H1 (cell line): ENCODE measurements around the gene PRRG2. TPM values are rescaled to one million over a fixed set of nuclear protein-coding genes. Genes with fewer than 3 reads are reported as not detected.

Experiments
- CTCF ChIA-PET: fragments of 300-600 bp; sonication (Branson Sonifier 250); formaldehyde crosslinking; loops from one replicate; lab custom pipeline; 2021; ENCODE audit not compliant: partially characterized antibody; lab: Charles Lee
- POLR2A ChIA-PET: fragments of 300-600 bp; sonication (Branson Sonifier 250); formaldehyde crosslinking; loops from one replicate; lab custom pipeline; 2021; ENCODE audit warnings: inconsistent platforms; ENCODE audit not compliant: partially characterized antibody; lab: Charles Lee
- DNase-seq, 2 experiments: peaks; one replicate each; pipeline versions ENCODE4 v3.0.0 to v3.0.0-alpha.2; 2010 to 2022; ENCODE audit warnings: low spot score in 2 of 2, low read depth in 1 of 2, mixed read lengths in 1 of 2
- FAIRE-seq: peaks from 2 replicates; lab custom pipeline; 2011; peaks lifted over from hg19 to GRCh38; lab: Jason Lieb, UNC
- H2AFZ ChIP-seq: 2 replicates; pipeline ENCODE4 v1.8.1; 2012; ENCODE audit warnings: low read length, inconsistent platforms
- H2AK5ac ChIP-seq: 2 replicates; pipeline ENCODE4 v1.6.1; 2013; ENCODE audit warnings: low read depth, low read length
- H2BK120ac ChIP-seq: replicated peaks from 2 replicates; pipeline ENCODE3; 2013; ENCODE audit warnings: low read depth, low read length, inconsistent platforms
- H2BK12ac ChIP-seq: 2 replicates; pipeline ENCODE4 v1.6.1; 2013; ENCODE audit warnings: low read depth, low read length
- H2BK15ac ChIP-seq: 2 replicates; pipeline ENCODE4 v1.6.1; 2013; ENCODE audit warnings: low read length
- H2BK20ac ChIP-seq: 2 replicates; pipeline ENCODE4 v1.6.1; 2013; ENCODE audit warnings: low read length
- H2BK5ac ChIP-seq: 2 replicates; pipeline ENCODE4 v1.6.1; 2013; ENCODE audit warnings: low read depth, low read length
- H3K14ac ChIP-seq: 2 replicates; pipeline ENCODE4 v1.6.1; 2013; ENCODE audit warnings: inconsistent platforms; ENCODE audit not compliant: insufficient read length
- H3K18ac ChIP-seq: 2 replicates; pipeline ENCODE4 v1.6.1; 2013; ENCODE audit warnings: low read length; ENCODE audit errors: extremely low read depth
- H3K23ac ChIP-seq: 2 replicates; pipeline ENCODE4 v1.6.1; 2013; ENCODE audit warnings: inconsistent platforms; ENCODE audit not compliant: insufficient read length
- H3K23me2 ChIP-seq: 2 replicates; pipeline ENCODE4 v1.6.1; 2013; ENCODE audit warnings: low read depth, low read length
- H3K27ac ChIP-seq: 2 replicates; pipeline ENCODE4 v1.6.1; 2011; ENCODE audit warnings: low read depth, low read length, inconsistent platforms
- H3K27me3 ChIP-seq, 4 experiments: replicated peaks in 1 of 4; 1 replicate in 1 of 4; 2 replicates in 3 of 4; pipeline versions ENCODE4 v1.6.1 to v1.8.1; 2011 to 2013; ENCODE audit warnings: low read length in 3 of 4, mild to moderate bottlenecking in 3 of 4, inconsistent platforms in 2 of 4, mixed read lengths in 2 of 4, moderate library complexity in 1 of 4; ENCODE audit not compliant: control insufficient read depth in 3 of 4, insufficient read depth in 3 of 4; ENCODE audit errors: extremely low read depth in 1 of 4
- H3K36me3 ChIP-seq, 4 experiments: 2 replicates each; pipeline versions ENCODE4 v1.6.1 to v1.8.1; 2011 to 2013; ENCODE audit warnings: mild to moderate bottlenecking in 4 of 4, low read length in 3 of 4, moderate library complexity in 2 of 4, control low read depth in 1 of 4, inconsistent platforms in 1 of 4; ENCODE audit not compliant: insufficient read depth in 4 of 4, control insufficient read depth in 2 of 4
- H3K4ac ChIP-seq: replicated peaks from 2 replicates; pipeline ENCODE3; 2013; ENCODE audit warnings: low read length, low read depth, mixed read lengths, inconsistent platforms; ENCODE audit not compliant: insufficient read length
- H3K4me1 ChIP-seq, 4 experiments: replicated peaks in 1 of 4; 1 replicate in 1 of 4; 2 replicates in 3 of 4; pipeline versions ENCODE4 v1.6.1 to v1.8.1; 2011 to 2013; ENCODE audit warnings: low read length in 3 of 4, inconsistent platforms in 2 of 4, mixed read lengths in 1 of 4; ENCODE audit not compliant: insufficient read depth in 4 of 4, control insufficient read depth in 3 of 4
- H3K4me2 ChIP-seq, 2 experiments: 2 replicates each; pipeline versions ENCODE4 v1.6.1 to v1.8.1; 2011 to 2013; ENCODE audit warnings: low read depth in 2 of 2, low read length in 2 of 2, control low read depth in 1 of 2, inconsistent platforms in 1 of 2, mild to moderate bottlenecking in 1 of 2; ENCODE audit not compliant: insufficient read depth in 1 of 2
- H3K4me3 ChIP-seq, 4 experiments: fragments of 200-600, 300-600 bp in 1 of 4; sonication (generic), shearing (Covaris generic), sonication (Bioruptor Twin) in 1 of 4; 2 replicates each; pipeline versions ENCODE4 v1.5.1 to v1.8.1; 2011 to 2016; ENCODE audit warnings: low read length in 4 of 4, low read depth in 3 of 4, control low read depth in 2 of 4, inconsistent platforms in 2 of 4, mild to moderate bottlenecking in 2 of 4, mixed read lengths in 1 of 4, moderate library complexity in 1 of 4; ENCODE audit not compliant: insufficient read depth in 2 of 4; ENCODE audit errors: extremely low read depth in 1 of 4
- H3K56ac ChIP-seq: replicated peaks from 2 replicates; pipeline ENCODE3; 2013; ENCODE audit warnings: low read depth, mild to moderate bottlenecking, mixed read lengths, low read length, inconsistent platforms; ENCODE audit not compliant: insufficient read length
- H3K79me1 ChIP-seq: 2 replicates; pipeline ENCODE4 v1.6.1; 2013; ENCODE audit warnings: low read depth, low read length, control low read depth
- H3K79me2 ChIP-seq, 2 experiments: 2 replicates each; pipeline versions ENCODE4 v1.6.1 to v1.8.1; 2012 to 2013; ENCODE audit warnings: low read length in 2 of 2, mild to moderate bottlenecking in 2 of 2, inconsistent platforms in 1 of 2; ENCODE audit not compliant: insufficient read depth in 2 of 2, control insufficient read depth in 1 of 2
- H3K9ac ChIP-seq, 4 experiments: replicated peaks in 1 of 4; 1 replicate in 1 of 4; 2 replicates in 3 of 4; pipeline versions ENCODE4 v1.6.1 to v1.8.1; 2011 to 2013; ENCODE audit warnings: low read depth in 3 of 4, low read length in 3 of 4, control low read depth in 2 of 4, mild to moderate bottlenecking in 2 of 4, moderate library complexity in 2 of 4, inconsistent platforms in 1 of 4; ENCODE audit errors: extremely low read depth in 1 of 4
- H3K9me3 ChIP-seq, 2 experiments: 2 replicates each; pipeline versions ENCODE4 v1.6.1 to v1.8.1; 2012 to 2013; ENCODE audit warnings: mild to moderate bottlenecking in 2 of 2, moderate library complexity in 2 of 2, control low read depth in 1 of 2, inconsistent platforms in 1 of 2, low read depth in 1 of 2, low read length in 1 of 2, mixed read lengths in 1 of 2; ENCODE audit not compliant: insufficient read depth in 2 of 2
- H4K20me1 ChIP-seq, 2 experiments: replicated peaks in 1 of 2; 2 replicates each; pipeline versions ENCODE3 to v1.8.1; 2011 to 2013; ENCODE audit warnings: inconsistent platforms in 2 of 2, low read length in 2 of 2, mild to moderate bottlenecking in 1 of 2; ENCODE audit not compliant: insufficient read depth in 2 of 2, control insufficient read depth in 1 of 2
- H4K5ac ChIP-seq: 2 replicates; pipeline ENCODE4 v1.6.1; 2013; ENCODE audit warnings: low read length, low read depth, mixed read lengths, inconsistent platforms; ENCODE audit not compliant: insufficient read length
- H4K8ac ChIP-seq: 2 replicates; pipeline ENCODE4 v1.8.0; 2013; ENCODE audit warnings: mild to moderate bottlenecking, moderate library complexity, low read length, inconsistent platforms; ENCODE audit not compliant: insufficient read depth; ENCODE audit errors: extremely low read depth
- H4K91ac ChIP-seq: replicated peaks from 2 replicates; pipeline ENCODE3; 2013; ENCODE audit warnings: low read length, mixed read lengths, inconsistent platforms; ENCODE audit not compliant: insufficient read length
- BCL11A ChIP-seq, 2 experiments: IDR thresholded peaks; one replicate each; pipeline ENCODE4 v1.6.1; 2011; ENCODE audit warnings: low read depth in 2 of 2, low read length in 2 of 2, mild to moderate bottlenecking in 2 of 2
- CBX8 ChIP-seq: fragments of 300-800, 300-1000 bp; sonication (generic); IDR thresholded peaks from 2 replicates; pipeline ENCODE4 v1.7.1; 2016; ENCODE audit warnings: low read depth, low read length, borderline replicate concordance
- CHD2 ChIP-seq: IDR thresholded peaks from 2 replicates; pipeline ENCODE4 v1.6.1; 2012; ENCODE audit warnings: low read length, improper control_type of control experiment
- CREB1 ChIP-seq: IDR thresholded peaks from 2 replicates; pipeline ENCODE4 v1.6.1; 2012; ENCODE audit warnings: inconsistent platforms
- CTBP2 ChIP-seq: IDR thresholded peaks from 2 replicates; pipeline ENCODE4 v1.7.0; 2011; ENCODE audit warnings: borderline replicate concordance, mild to moderate bottlenecking, moderate library complexity, mixed read lengths, low read length; ENCODE audit not compliant: insufficient read depth, insufficient read length
- EGR1 ChIP-seq: IDR thresholded peaks from 2 replicates; pipeline ENCODE4 v1.6.1; 2011; ENCODE audit warnings: low read depth, low read length, borderline replicate concordance
- NRF1 ChIP-seq: IDR thresholded peaks from 2 replicates; pipeline ENCODE4 v1.6.1; 2011; ENCODE audit warnings: mild to moderate bottlenecking, low read depth, low read length, improper control_type of control experiment
- POLR2AphosphoS5 ChIP-seq: IDR thresholded peaks from 2 replicates; pipeline ENCODE4 v1.6.1; 2011; ENCODE audit warnings: low read depth, low read length
- SIRT6 ChIP-seq: IDR thresholded peaks from one replicate; pipeline ENCODE4 v1.7.1; 2012; ENCODE audit warnings: low read length, inconsistent platforms
- SIX5 ChIP-seq: IDR thresholded peaks from 2 replicates; pipeline ENCODE4 v1.6.1; 2011; ENCODE audit warnings: mild to moderate bottlenecking, low read depth, low read length
- USF2 ChIP-seq: IDR thresholded peaks from 2 replicates; pipeline ENCODE4 v1.6.1; 2011; ENCODE audit warnings: low read length, improper control_type of control experiment
- YY1 ChIP-seq: IDR thresholded peaks from 2 replicates; pipeline ENCODE4 v1.6.1; 2011; ENCODE audit warnings: low read depth, mild to moderate bottlenecking, low read length
- WGBS, 2 experiments: shearing (Covaris generic) in 1 of 2; methylation state at CpG; one replicate each; pipeline versions ENCODE4 v1.1.6 to v1.1.7; 2013 to 2015; ENCODE audit warnings: low lambda C conversion rate in 2 of 2, mixed read lengths in 2 of 2, inconsistent platforms in 1 of 2, low coverage in 1 of 2, missing lambda C conversion rate in 1 of 2; ENCODE audit not compliant: insufficient replicate concordance in 2 of 2, insufficient coverage in 1 of 2, insufficient read length in 1 of 2; ENCODE audit errors: extremely low coverage in 1 of 2, missing lambda C conversion rate in 1 of 2; 5-methylcytosine and 5-hydroxymethylcytosine counted together
- polyA plus RNA-seq, 7 experiments: library from polyadenylated mRNA; depleted of rRNA in 3 of 7; stranded (reverse) in 5 of 7; unstranded in 2 of 7; fragments of >200 nt in 5 of 7; fragments of 200-250 nt in 2 of 7; gene quantifications; 1 replicate in 5 of 7; 2 replicates in 1 of 7; 4 replicates in 1 of 7; pipeline versions ENCODE4 v1.2.1 to v1.2.3, GENCODE V29; 2011 to 2013; ENCODE audit warnings: missing spikeins in 2 of 7, mixed read lengths in 2 of 7
- total RNA-seq: library from RNA; stranded (reverse); fragmentation: NEBNext Ultra II Directional; extraction: Animal tissue kit (Norgen Biotek cat#: 25700); gene quantifications from 2 replicates; pipeline ENCODE4 v1.2.1, GENCODE V29; 2021

The PRRG2 gene
- total and polyA plus RNA-seq, 2 of the 8 experiments (the other 6 are each of a cell fraction or from before 2014, with no cell fraction given) = 4.1 to 5.6 TPM

- peaks cover 7 to 58% (median 25%) of the 10 kb centered on the region in 4 experiments; a peak in 7 of 8 replicates for H3K36me3 ChIP-seq
- no peak overlapping the region for H2AFZ ChIP-seq
- peaks cover 10% of the 10 kb centered on the region for H3K79me1 ChIP-seq
- H4K8ac ChIP-seq = no peak overlapping the region
- no peak overlapping the region for H3K9ac ChIP-seq
- DNase-seq = no peak
- no peak overlapping the region for H3K23ac ChIP-seq
- no peaks in the 10 kb centered on the region for H3K4me1 ChIP-seq
- no peaks in the 10 kb centered on the region for H3K23me2 ChIP-seq
- no peaks in the 10 kb centered on the region for H3K27me3 ChIP-seq
- H2BK5ac ChIP-seq = no peak overlapping the region
- no peak overlapping the region for H3K56ac ChIP-seq
- peaks cover 16 to 18% of the 10 kb centered on the region in 2 experiments for H4K20me1 ChIP-seq
- H3K14ac ChIP-seq = no peak overlapping the region
- peaks cover 0 to 77% of the 10 kb centered on the region in 2 experiments; a peak in 2 of 4 replicates for H3K79me2 ChIP-seq
- no peak overlapping the region for H3K18ac ChIP-seq
- H2BK120ac ChIP-seq = no peak overlapping the region
- H2BK20ac ChIP-seq = no peak overlapping the region
- no peak overlapping the region for H4K5ac ChIP-seq
- CTCF ChIA-PET = interaction anchor here (0.6 to 1.3 kb wide), 7 partner anchors 9 to 60 kb away, joined by 3 to 4 read pairs (median 3); no protein-coding TSS in a partner anchor
- H3K27ac ChIP-seq = no peak overlapping the region
- H3K9me3 ChIP-seq = no peaks in the 10 kb centered on the region
- 94% methylated on average over 5 of the region's 12 CpGs; no CpG with 5 or more reads in 1 of the 2 experiments for WGBS, 2 experiments
- H3K4ac ChIP-seq = no peak overlapping the region
- no peak overlapping the region for H2AK5ac ChIP-seq
- no peak for FAIRE-seq
- POLR2A ChIA-PET = interaction anchor here (2.9 to 50.7 kb wide), 4 partner anchors 8 to 80 kb away, joined by 8 to 840 read pairs (median 426); partner anchors contain the start of genes ADM5, NOSIP, PRR12 and PRRG2
- no peak overlapping the region for H2BK15ac ChIP-seq
- H4K91ac ChIP-seq = no peak overlapping the region
- no peak overlapping the region for H3K4me3 ChIP-seq
- no peak overlapping the region for H3K4me2 ChIP-seq
- no peak overlapping the region for H2BK12ac ChIP-seq
- TF ChIP-seq CTBP2 = no peak
- no peak for TF ChIP-seq EGR1
- TF ChIP-seq CHD2 = no peak
- no peak for TF ChIP-seq BCL11A (IDR thresholded peaks at IDR 0.05; ENCODE audit: low read depth in 2 of 2, low read length in 2 of 2)
- TF ChIP-seq SIRT6 = no peak
- TF ChIP-seq YY1 = no peak
- no peak for TF ChIP-seq USF2
- no peak for TF ChIP-seq CBX8
- no peak for TF ChIP-seq SIX5
- TF ChIP-seq POLR2AphosphoS5 = no peak; the same call in 1 of the 2 replicates
- TF ChIP-seq NRF1 = no peak
- no peak for TF ChIP-seq CREB1
These were observed 28.5 kb downstream of the PRRG2 start for GRCh38 chr19:49609499-49610092.
